Astrocyte of the cerebellum (primary cell): Measurements from ENCODE around the gene SMAP2.

ENCODE experiments used
- DNase-seq: peaks from one replicate; pipeline ENCODE4 v3.0.0-alpha.2; 2011; ENCODE audit warnings: low read depth
- H3K4me3 ChIP-seq: 2 replicates; pipeline ENCODE4 v1.5.1; 2011; ENCODE audit warnings: mild to moderate bottlenecking, low read depth, low read length, moderate library complexity
- in situ Hi-C: cut with HindIII; loops from 2 replicates; pipeline ENCODE4 v1.10.0; 2017; ENCODE audit warnings: low sequenced_read_pairs
- TF ChIP-seq, protein P1 (sequence below): IDR thresholded peaks from 2 replicates; pipeline ENCODE4 v1.5.1; 2012; ENCODE audit warnings: low read length, low read depth, moderate library complexity, mild to moderate bottlenecking; ENCODE audit errors: missing control alignments

Gene SMAP2

GRCh38 chr1:40357625-40358024 is 15.9 kb upstream of the SMAP2 start:
- TF ChIP-seq, protein P1, sequence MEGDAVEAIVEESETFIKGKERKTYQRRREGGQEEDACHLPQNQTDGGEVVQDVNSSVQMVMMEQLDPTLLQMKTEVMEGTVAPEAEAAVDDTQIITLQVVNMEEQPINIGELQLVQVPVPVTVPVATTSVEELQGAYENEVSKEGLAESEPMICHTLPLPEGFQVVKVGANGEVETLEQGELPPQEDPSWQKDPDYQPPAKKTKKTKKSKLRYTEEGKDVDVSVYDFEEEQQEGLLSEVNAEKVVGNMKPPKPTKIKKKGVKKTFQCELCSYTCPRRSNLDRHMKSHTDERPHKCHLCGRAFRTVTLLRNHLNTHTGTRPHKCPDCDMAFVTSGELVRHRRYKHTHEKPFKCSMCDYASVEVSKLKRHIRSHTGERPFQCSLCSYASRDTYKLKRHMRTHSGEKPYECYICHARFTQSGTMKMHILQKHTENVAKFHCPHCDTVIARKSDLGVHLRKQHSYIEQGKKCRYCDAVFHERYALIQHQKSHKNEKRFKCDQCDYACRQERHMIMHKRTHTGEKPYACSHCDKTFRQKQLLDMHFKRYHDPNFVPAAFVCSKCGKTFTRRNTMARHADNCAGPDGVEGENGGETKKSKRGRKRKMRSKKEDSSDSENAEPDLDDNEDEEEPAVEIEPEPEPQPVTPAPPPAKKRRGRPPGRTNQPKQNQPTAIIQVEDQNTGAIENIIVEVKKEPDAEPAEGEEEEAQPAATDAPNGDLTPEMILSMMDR = no peak
- DNase-seq = no peak
- in situ Hi-C loops = no loop called here
- no peak overlapping the region for H3K4me3 ChIP-seq

DNA sequence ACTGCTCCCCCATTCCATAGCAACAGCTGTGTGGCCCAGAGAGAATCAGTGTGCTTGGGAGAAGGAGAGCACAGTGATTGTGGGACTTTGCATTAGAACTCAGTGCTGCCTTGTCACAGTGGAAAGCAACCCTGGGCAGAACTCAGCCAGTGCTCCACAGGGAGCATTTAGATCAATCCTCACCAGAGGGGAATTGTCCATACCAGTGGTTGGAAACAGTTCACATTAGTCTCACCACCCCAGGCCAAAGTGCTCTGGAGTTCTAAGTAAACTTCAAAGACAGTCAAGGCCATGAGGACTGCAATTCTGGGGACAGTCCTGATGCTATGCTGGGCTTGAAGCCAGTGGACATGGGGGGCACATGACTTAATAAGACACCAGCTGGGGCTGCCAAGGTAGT is 12.9 kb upstream of the SMAP2 start:
- no peak overlapping the region for H3K4me3 ChIP-seq
- in situ Hi-C loops = no loop called here
- TF ChIP-seq, protein P1 = no peak
- no peak for DNase-seq

GRCh38 chr1:40361201-40361600 is 12.3 kb upstream of the SMAP2 start:
- in situ Hi-C loops = no loop called here
- no peak overlapping the region for H3K4me3 ChIP-seq
- TF ChIP-seq, protein P1 = no peak
- DNase-seq = no peak

DNA sequence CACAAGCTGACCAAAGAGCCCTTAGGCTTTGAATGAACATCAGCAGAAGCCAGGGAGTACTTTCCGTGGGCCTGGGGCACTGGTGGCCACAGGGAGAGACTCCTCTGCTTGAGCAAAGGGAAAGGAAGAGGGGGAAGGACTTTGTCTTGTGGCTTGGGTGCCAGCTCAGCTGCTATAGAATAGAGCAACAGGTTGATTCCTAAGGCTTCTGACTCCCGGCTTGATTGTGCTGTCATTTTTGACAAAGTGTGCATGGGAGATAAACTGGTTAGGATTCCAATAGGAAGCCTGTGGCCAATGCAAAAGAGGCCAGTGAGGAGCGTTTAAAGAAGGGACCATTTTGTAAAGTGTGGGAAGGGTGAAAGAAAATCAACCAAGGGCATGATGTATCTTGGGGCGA is 11.9 kb upstream of the SMAP2 start:
- in situ Hi-C loops = no loop called here
- DNase-seq = no peak
- TF ChIP-seq, protein P1 = no peak
- H3K4me3 ChIP-seq = no peak overlapping the region

DNA sequence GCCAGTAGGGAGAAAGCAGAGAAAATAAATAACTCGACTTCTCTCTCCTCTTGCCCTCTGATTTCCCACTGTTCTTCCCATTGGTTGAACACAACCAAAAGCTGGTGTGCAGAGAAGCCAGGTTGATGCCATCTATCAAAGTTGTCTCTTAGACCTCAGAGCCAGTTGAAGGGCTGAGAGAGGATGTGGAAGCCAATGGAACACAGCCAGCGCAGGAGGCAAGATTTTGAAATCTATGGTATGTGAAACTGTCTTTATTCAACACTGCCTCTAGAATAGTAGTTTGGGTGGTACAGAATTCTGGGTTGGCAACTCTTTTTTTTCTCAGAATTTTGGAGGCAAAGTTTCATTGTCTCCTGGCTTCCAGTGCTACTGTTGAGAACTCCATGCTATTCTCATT is 11.3 kb upstream of the SMAP2 start:
- TF ChIP-seq, protein P1 = no peak
- no peak for DNase-seq
- no peak overlapping the region for H3K4me3 ChIP-seq
- in situ Hi-C loops = no loop called here

GRCh38 chr1:40362699-40363098 is 10.8 kb upstream of the SMAP2 start:
- no peak overlapping the region for H3K4me3 ChIP-seq
- in situ Hi-C loops = no loop called here
- DNase-seq = no peak
- TF ChIP-seq, protein P1 = no peak

DNA sequence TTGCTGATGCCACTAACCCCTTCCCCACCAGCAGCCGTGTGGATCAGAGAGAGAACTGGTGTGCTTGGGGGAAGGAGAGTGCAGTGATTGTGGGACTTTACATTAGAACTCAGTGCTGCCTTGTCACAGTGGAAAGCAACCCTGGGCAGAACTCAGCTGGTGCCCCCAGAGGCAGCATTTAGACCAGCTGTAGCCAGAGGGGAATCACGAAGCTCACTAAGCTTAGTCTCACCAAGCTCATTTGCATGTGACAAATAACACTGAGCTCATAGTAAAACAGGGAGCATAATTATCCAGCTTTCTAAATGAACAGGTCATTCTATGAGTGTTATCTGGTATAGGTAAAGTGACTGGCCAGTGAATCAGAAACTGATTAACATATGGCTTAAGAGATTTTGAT is 9.8 kb upstream of the SMAP2 start:
- no peak for DNase-seq
- in situ Hi-C loops = no loop called here
- H3K4me3 ChIP-seq = no peak overlapping the region
- TF ChIP-seq, protein P1 = no peak
